ENCODE results near the gene TMPRSS2.

DNA sequence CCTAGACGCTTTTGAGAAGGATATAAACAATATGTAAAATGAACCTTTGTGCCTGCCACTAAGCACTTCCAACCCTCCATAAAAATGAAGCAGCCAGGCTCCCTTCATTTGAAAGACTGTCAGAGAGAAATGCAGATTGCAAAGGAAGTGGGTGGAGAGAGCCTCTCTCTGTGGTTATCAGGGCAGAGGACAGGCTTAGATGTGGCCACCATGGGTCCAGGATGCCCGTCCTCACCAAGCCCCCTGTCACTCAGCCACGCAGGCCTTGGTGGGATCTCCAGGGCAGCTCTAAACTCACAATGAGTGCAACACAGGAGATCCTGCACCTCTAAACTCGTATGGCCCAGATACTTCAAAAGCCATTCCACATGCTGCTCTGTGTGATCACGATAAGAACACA, 37.9 kb downstream of the TMPRSS2 start:
- TF ChIP-seq POLR2A (IDR thresholded peaks at IDR 0.05) = no peak
- TF ChIP-seq, protein P1, sequence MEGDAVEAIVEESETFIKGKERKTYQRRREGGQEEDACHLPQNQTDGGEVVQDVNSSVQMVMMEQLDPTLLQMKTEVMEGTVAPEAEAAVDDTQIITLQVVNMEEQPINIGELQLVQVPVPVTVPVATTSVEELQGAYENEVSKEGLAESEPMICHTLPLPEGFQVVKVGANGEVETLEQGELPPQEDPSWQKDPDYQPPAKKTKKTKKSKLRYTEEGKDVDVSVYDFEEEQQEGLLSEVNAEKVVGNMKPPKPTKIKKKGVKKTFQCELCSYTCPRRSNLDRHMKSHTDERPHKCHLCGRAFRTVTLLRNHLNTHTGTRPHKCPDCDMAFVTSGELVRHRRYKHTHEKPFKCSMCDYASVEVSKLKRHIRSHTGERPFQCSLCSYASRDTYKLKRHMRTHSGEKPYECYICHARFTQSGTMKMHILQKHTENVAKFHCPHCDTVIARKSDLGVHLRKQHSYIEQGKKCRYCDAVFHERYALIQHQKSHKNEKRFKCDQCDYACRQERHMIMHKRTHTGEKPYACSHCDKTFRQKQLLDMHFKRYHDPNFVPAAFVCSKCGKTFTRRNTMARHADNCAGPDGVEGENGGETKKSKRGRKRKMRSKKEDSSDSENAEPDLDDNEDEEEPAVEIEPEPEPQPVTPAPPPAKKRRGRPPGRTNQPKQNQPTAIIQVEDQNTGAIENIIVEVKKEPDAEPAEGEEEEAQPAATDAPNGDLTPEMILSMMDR (IDR thresholded peaks at IDR 0.05) = no peak

Measured in lower leg skin (tissue), 3 donors.